SHP77 treated with DMSO at 0.1 percent for 48 hours (cell line): ENCODE measurements around the gene TEDC2.
"Not testable (repeated sequence)": the region's sequence is repeated elsewhere in the genome, so short reads cannot be mapped to it uniquely, and the experiment has no call there.

Experiments
- DNase-seq: peaks from one replicate; lab custom pipeline; 2025; lab: John Stamatoyannopoulos, UW

Gene TEDC2

DNA sequence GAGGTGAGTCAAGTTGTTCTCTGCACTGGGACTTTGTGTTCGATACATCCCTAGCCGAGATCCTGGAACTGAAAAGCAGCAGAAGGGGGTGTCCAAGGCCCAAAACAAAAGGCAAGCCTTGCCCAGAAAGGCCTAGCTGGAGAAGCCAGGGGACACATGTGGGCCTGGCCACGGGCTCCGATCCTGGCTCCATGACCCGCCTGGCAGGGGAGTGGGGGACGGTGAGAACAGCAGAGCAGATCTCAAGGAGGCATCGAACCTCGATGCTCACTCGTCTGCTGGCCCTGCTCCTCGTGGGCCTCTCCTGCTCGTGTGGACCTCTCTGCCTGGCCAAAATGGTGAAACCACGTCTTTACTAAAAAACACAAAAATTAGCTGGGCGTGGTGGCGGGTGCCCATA, 21.8 kb upstream of the TEDC2 start:
- DNase-seq, result no peak

- DNase-seq, result no peak
Measured at GRCh38 chr16:2439598-2439997, 20.3 kb upstream of the TEDC2 start.

DNA sequence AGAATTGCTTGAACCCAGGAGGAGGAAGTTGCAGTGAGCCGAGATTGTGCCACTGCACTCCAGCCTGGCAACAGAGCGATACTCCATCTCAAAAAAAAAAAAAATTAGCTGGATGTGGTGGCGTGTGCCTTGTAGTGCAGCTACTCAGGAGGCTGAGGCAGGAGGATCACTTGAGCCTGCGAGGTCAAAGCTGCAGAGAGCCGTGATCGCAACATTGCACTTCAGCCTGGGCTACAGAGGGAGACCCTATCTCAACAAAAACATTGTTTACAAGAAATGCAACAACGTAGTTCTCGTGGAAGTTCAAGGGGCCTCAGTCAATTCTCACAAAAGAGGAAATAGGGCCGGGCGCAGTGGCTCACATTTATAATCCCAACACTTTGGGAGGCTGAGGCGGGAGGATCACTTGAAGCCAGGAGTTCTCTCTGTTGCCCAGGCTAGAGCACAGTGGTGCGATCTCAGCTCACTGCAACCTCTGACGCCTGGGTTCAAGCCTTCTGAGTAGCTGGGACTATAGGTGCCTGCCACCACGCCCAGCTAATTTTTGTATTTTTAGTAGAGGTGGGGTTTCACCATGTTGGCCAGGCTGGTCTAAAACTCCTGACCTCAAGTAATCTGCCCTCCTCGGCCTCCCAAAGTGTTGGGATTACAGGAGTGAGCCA, 18.6 kb upstream of the TEDC2 start:
- not testable (repeated sequence) for DNase-seq

GRCh38 chr16:2443555-2443954, 16.4 kb upstream of the TEDC2 start:
- no peak for DNase-seq

GRCh38 chr16:2447920-2448583, 11.9 kb upstream of the TEDC2 start:
- DNase-seq, result no peak

DNA sequence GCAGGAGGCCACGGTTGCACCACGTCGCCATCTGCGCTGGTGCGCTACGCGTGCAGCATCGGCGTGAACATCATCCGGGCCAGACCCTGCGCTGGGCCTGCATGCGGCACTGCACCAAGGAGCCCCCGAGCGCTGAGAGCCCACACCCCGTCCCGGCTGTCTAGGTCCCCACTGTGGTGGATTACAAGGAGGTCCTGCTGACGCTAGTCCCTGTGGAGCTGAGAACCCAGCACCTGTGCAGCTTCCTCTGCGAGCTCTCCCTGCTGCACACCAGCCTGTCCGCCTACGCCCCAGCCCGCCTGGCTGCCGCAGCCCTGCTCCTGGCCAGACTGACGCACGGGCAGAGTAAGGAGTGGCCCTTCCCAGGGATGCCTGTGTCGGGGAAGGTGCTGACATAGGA, 10.8 kb upstream of the TEDC2 start:
- no peak for DNase-seq

DNA sequence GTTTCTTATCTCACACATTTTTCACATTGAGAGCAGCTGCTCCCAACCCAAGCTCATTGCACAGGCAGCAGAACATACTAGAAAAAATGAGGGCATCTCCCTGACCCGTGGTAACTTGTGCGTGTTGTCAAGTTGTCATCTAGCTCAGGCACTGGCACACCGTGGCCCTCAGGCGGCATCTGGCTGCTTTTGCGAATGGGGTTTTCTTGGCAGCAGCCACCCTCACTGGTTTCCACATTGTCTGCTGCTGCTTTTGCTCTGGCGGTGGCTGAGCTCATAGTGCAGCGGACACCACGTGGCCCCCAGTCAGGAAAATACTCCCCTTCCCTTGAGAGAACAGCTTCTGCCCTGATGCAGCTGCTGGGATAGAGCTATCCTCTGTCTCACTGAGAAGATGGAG, 9.4 kb upstream of the TEDC2 start:
- DNase-seq, result no peak

- DNase-seq, result no peak
Measured at GRCh38 chr16:2450975-2451381, 8.9 kb upstream of the TEDC2 start.

- DNase-seq, result no peak
Measured at GRCh38 chr16:2451851-2452320, 8.0 kb upstream of the TEDC2 start.

GRCh38 chr16:2452650-2453049, 7.3 kb upstream of the TEDC2 start:
- no peak for DNase-seq

DNA sequence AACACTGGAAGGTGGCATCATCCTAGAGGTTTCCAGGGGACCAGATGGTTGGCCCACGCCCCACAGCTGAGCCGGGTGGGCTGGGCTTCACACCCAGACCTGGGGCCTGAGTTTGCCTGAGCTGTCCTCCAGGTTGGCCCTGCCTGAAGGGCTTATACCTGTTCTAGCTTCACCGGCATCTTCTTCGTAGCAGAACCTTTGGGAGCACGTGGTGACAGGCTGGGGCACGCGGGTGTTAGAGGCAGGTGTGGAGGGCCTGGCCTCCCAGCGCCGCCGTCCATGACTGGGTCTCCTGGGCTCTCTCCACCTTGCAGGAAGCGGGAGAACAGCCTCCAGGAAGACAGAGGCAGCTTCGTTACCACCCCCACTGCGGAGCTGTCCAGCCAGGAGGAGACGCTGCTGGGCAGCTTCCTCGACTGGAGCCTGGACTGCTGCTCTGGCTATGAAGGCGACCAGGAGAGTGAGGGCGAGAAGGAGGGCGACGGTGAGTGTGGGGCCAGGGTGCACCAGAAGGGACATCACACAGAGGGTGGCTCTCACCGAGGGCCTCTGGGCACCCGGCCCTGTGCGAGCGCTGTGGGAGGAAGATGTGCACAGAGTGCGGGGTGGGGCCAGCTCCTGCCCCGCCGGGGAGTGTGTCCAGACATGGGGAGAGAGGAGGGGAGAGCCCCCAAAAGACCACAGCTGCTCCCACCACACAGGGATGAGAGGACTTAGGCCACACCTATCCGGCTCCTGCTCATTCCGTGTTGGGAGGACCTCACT, 4.6 kb upstream of the TEDC2 start:
- DNase-seq, result no peak

DNA sequence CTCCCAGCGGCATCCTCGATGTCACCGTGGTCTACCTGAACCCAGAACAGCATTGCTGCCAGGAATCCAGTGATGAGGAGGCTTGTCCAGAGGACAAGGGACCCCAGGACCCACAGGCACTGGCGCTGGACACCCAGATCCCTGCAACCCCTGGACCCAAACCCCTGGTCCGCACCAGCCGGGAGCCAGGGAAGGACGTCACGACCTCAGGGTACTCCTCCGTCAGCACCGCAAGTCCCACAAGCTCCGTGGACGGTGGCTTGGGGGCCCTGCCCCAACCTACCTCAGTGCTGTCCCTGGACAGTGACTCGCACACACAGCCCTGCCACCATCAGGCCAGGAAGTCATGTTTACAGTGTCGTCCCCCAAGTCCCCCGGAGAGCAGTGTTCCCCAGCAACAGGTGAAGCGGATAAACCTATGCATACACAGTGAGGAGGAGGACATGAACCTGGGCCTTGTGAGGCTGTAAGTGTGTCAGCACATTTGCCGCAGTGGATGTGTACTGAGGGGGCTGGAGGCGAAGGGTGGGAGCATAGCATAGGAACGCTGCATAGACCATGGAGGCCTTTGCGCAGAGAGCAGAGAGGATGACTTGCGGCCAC, 3.3 kb upstream of the TEDC2 start:
- no peak for DNase-seq

DNA sequence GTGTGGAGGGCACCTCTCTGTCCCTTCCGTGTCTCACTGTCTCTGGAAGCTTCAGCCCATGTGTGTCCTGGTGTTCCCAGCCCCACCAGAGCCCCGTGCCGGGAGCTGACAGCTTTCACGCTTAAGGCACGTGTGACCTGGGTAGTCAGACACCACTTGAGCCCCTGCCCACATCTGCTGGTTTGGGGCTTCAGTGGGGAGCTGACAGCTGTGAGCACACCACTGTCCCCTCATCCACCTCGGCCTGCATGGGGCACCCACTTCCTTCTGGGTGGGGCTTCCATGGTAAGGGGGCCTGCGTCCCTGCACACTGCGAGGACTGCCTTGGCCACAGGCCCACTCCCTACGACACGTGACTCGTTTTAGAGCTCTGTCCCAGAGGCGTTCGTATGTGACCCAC, 2.6 kb upstream of the TEDC2 start:
- DNase-seq, result no peak

DNA sequence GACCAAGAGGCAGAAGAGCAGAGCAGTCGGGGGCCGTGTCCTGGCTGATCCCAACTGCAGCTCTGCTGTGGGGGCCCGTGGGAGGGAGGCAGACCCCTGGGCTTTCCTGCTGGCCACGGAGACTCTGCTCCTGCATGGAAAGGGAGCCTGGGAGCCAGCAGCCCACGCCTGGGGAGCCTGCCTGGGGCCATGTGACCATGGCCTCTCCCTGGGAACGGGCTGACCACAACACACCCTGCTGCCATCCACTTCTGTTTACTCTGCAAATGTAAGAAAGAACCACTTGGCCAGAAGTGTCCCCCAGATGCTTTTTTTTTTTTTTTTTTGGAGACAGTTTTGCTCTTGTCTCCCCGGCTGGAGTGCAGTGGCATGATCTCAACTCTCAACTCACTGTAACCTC, 2.0 kb upstream of the TEDC2 start:
- DNase-seq, result no peak

DNA sequence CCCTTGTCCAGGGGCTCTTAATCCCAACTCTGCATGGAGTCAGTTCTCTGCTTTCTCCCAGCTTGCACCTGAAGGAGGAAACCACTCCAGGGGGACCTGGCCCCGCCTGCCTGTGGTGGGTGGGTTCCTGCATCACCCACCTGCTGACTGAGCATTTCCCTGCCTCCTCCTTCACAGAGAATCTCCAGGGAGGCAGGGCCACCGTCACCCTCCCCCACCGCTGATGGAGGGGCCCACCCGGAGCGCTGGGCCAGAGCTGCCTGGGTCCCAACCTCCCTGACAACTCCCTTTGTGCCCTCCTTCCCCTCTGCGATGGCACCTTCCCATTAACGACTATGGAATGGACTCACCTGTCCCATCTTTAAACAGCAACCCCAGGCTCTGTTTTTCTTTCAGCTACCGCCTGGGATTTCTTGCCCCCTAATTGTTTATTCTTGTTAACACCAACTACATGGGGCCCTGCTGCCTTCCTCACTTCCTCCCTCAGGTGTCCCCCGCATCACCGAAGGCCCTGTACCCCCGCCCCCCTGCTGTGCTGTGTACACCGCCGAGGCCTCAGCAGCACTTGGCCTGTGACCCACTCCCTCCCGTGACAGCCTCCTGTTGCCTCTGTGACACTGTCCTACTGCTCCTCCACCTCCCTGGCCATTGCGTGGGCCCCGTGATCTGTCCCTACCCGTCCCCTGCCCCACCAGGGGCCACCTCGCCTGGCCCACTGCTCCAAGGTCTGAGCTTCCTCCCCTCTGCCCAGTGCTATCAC, 842 bp upstream of the TEDC2 start:
- no peak for DNase-seq

- DNase-seq, result no peak
Measured at GRCh38 chr16:2460391-2460713, 443 bp downstream of the TEDC2 start.

DNA sequence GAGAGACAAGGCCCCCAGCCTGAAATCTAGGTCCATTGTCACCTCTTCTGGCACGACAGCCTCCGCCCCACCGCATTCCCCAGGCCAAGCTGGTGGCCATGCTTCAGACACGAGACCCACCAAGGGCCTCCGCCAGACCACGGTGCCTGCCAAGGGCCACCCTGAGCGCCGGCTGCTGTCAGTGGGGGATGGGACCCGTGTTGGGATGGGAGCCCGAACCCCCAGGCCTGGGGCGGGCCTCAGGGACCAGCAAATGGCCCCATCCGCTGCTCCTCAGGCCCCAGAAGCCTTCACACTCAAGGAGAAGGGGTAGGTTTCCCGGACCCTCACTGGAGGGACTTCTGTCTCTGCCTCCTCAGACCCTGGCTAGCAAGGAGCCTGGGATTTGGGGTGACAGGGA, 1.0 kb downstream of the TEDC2 start:
- no peak for DNase-seq

DNA sequence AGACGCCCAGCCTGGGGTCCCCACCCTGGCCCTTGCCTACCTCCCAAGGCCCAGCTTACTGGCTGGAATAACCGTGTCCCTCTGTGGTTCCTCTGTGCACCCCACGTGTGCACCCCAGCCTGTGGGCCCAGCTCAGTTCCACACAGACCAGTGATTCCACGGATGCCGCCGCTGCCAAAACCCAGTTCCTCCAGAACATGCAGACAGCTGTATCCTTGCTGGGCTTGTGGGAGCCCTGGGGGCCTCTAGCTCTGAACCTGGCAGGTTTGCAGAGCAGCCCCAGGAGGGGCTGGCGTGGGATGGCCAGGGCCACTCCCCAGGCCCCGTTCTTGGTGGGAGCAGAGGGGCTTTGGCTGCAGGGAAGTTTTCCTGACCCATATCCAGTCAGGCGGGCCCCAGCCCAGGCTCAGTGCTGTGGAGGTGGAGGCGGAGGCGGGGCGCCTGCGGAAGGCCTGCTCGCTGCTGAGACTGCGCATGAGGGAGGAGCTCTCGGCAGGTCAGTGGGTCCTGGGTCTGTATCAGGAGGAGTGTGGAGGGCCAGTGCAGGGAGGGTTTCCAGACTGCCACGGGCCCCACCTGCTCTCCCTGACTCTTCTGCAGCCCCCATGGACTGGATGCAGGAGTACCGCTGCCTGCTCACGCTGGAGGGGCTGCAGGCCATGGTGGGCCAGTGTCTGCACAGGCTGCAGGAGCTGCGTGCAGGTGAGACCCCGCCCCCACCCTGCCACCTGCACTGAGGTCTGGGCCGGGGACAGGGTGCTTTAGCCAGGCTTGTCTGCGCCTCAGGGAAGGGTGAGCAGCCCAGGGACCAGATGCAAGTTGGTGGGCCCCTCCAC, 2.3 kb downstream of the TEDC2 start:
- DNase-seq, result no peak

- DNase-seq, result no peak
Measured at GRCh38 chr16:2464333-2464732, 4.4 kb downstream of the TEDC2 start.

GRCh38 chr16:2465653-2466415, 5.9 kb downstream of the TEDC2 start:
- DNase-seq, result no peak
